Aorta (tissue), 5 donors: Measurements from ENCODE around the gene C11orf86. TPM values are rescaled to one million over a fixed set of nuclear protein-coding genes. Genes with fewer than 3 reads are reported as not detected.
A peak's percentile ranks its signal among the peaks of the same experiment; 100 is the strongest.
"Not testable (repeated sequence)": the region's sequence is repeated elsewhere in the genome, so short reads cannot be mapped to it uniquely, and the experiment has no call there.

Source experiments
- ATAC-seq: fragments of 200-7000 bp; cut with Tn5 transposase; one replicate; pipeline ENCODE4 v1.9.1; 2022; ENCODE audit warnings: moderate library complexity; ENCODE audit not compliant: low FRiP score
- DNase-seq, 2 donors: peaks; one replicate each; pipeline ENCODE4 v3.0.0-alpha.2; 2020
- H3K27ac ChIP-seq, 2 donors: one replicate each; pipeline ENCODE4 v1.5.1; 2013; ENCODE audit warnings: low read length in 2 of 2, mild to moderate bottlenecking in 2 of 2, moderate library complexity in 2 of 2, control low read depth in 1 of 2, inconsistent platforms in 1 of 2, low read depth in 1 of 2
- H3K27me3 ChIP-seq, 2 donors: one replicate each; pipeline ENCODE4 v1.6.1; 2013; ENCODE audit warnings: control low read depth in 1 of 2, low read length in 1 of 2, mild to moderate bottlenecking in 1 of 2, moderate library complexity in 1 of 2; ENCODE audit not compliant: insufficient read depth in 2 of 2, control insufficient read depth in 1 of 2
- H3K36me3 ChIP-seq, 2 donors: one replicate each; pipeline ENCODE4 v1.6.1; 2013; ENCODE audit warnings: control low read depth in 1 of 2, low read length in 1 of 2, mild to moderate bottlenecking in 1 of 2; ENCODE audit not compliant: insufficient read depth in 2 of 2, control insufficient read depth in 1 of 2
- H3K4me1 ChIP-seq, 2 donors: one replicate each; pipeline ENCODE4 v1.6.1; 2013; ENCODE audit warnings: low read length in 2 of 2, control low read depth in 1 of 2, mild to moderate bottlenecking in 1 of 2, moderate library complexity in 1 of 2; ENCODE audit not compliant: insufficient read depth in 2 of 2, control insufficient read depth in 1 of 2
- H3K4me3 ChIP-seq, 2 donors: one replicate each; pipeline ENCODE4 v1.5.1; 2013; ENCODE audit warnings: low read length in 2 of 2, control low read depth in 1 of 2, mild to moderate bottlenecking in 1 of 2
- H3K9me3 ChIP-seq: one replicate; pipeline ENCODE4 v1.6.1; 2013; ENCODE audit warnings: mild to moderate bottlenecking, low read length; ENCODE audit not compliant: control insufficient read depth
- WGBS, 2 donors: extraction: QIAGEN DNeasy Blood & Tissue Kit; methylation state at CpG; one replicate each; pipeline ENCODE4 v1.1.7; 2013; 5-methylcytosine and 5-hydroxymethylcytosine counted together
- intact Hi-C, 2 donors: fragments of 100-400 bp; cut with DNase I; formaldehyde crosslinking; loops; one replicate each; pipeline versions ENCODE4 v1.14.2 to v1.15.0; 2022
- polyA plus RNA-seq, 2 donors: library from polyadenylated mRNA; stranded (reverse); fragments of 200-250 nt; gene quantifications; one replicate each; pipeline ENCODE4 v1.2.3, GENCODE V29; 2013
- total RNA-seq, 2 donors: library from RNA; stranded (reverse); fragmentation: NEBNext Ultra II Directional; extraction: Animal tissue kit (Norgen Biotek cat#: 25700); gene quantifications; one replicate each; pipeline ENCODE4 v1.2.1, GENCODE V29; 2021
- donor health status: healthy with polysubstance abuse.
- donor health status: Bipolar disorder and iron deficiency.
- donor health status: DM: no; HTN: no; CAD: no.
- donor health status: DM: no; HTN: no; CAD: no.
- donor health status: DM: yes; HTN: yes; CAD: no.

C11orf86 gene
- total and polyA plus RNA-seq, 4 donors = 0.10 to 54.8 TPM; not detected in 2

- ATAC-seq, H3K4me3 ChIP-seq, intact Hi-C loops, H3K9me3 ChIP-seq, H3K36me3 ChIP-seq, H3K4me1 ChIP-seq, H3K27me3 ChIP-seq, H3K27ac ChIP-seq, DNase-seq: not testable (repeated sequence)
- 74 to 75% methylated on average over 9 of the region's 9 CpGs for WGBS, 2 donors
These were observed 14.3 kb downstream of the C11orf86 start for GRCh38 chr11:66989360-66989759.

GRCh38 chr11:66992041-66992440 is 16.9 kb downstream of the C11orf86 start:
- DNase-seq = no peak
- no peak overlapping the region for H3K27ac ChIP-seq
- H3K27me3 ChIP-seq = no peaks in the 10 kb centered on the region
- no peaks in the 10 kb centered on the region for H3K4me1 ChIP-seq
- H3K4me3 ChIP-seq = no peak overlapping the region
- no peaks in the 10 kb centered on the region for H3K36me3 ChIP-seq
- WGBS, 2 donors = 74 to 78% methylated on average over 2 of the region's 2 CpGs
- intact Hi-C loops = no loop called here
- ATAC-seq = no peak
- H3K9me3 ChIP-seq = no peaks in the 10 kb centered on the region

DNA sequence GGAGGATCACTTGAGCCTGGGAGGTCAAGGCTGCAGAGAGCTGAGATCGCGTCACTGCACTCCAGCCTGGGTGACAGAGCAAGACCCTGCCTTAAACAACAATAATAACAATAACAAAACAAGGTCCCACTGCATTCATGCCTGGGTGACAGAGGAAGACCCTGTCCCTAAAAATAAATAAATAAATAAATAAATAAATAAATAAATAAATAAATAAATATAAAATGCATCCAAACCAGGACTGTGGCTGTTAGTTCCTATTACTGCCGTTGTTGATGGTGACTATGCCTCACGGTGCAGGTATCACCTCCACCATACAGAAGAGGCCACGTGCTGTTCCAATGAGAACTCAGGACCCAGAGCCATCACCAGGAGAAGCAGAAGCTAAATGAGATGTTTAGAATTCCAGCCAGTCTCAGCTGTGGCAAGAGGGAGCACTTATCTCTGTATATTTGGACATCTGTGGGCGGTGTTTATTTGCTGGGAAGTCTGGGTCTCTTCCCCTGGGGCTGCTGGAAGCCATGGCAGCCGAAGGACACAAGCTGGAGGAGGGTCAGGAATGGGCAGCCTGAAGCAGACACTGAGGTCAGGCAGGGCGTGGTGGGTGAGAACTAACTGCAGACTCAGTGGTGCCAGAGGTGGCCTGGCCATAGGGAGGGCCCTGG is 21.6 kb downstream of the C11orf86 start:
- H3K4me3 ChIP-seq = no peak overlapping the region
- no peak overlapping the region for H3K27ac ChIP-seq
- no peaks in the 10 kb centered on the region for H3K9me3 ChIP-seq
- H3K4me1 ChIP-seq = no peaks in the 10 kb centered on the region
- peak in 1 of 2 donors; percentile 64 for DNase-seq
- ATAC-seq = peak; percentile 68
- no peaks in the 10 kb centered on the region for H3K36me3 ChIP-seq
- 47 to 50% methylated on average over 8 of the region's 8 CpGs for WGBS, 2 donors
- intact Hi-C loops = no loop called here
- no peaks in the 10 kb centered on the region for H3K27me3 ChIP-seq

DNA sequence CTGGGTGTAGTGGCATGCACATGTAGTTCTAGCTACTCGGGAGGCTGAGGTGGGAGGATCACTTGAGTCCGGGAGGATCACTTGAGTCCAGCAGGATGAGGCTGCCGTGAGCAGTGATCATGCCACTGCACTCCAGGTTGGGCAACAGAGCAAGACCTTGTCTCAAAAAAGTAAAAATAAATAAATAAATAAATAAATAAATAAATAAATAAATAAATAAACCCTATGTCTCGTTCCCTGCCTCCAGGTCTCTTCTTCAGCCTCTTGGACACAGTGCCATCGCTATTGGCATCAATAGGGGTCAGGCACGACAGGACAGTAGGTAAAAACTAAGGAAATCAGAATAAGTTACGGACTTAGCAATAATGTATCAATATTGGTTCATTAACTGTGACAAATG is 24.5 kb downstream of the C11orf86 start:
- H3K9me3 ChIP-seq = no peaks in the 10 kb centered on the region
- H3K36me3 ChIP-seq = no peaks in the 10 kb centered on the region
- no peak overlapping the region for H3K4me3 ChIP-seq
- intact Hi-C loops = no loop called here
- no peaks in the 10 kb centered on the region for H3K27me3 ChIP-seq
- ATAC-seq = no peak
- no peak overlapping the region for H3K27ac ChIP-seq
- 85 to 87% methylated on average over 7 of the region's 7 CpGs for WGBS, 2 donors
- DNase-seq = no peak
- H3K4me1 ChIP-seq = no peaks in the 10 kb centered on the region

DNA sequence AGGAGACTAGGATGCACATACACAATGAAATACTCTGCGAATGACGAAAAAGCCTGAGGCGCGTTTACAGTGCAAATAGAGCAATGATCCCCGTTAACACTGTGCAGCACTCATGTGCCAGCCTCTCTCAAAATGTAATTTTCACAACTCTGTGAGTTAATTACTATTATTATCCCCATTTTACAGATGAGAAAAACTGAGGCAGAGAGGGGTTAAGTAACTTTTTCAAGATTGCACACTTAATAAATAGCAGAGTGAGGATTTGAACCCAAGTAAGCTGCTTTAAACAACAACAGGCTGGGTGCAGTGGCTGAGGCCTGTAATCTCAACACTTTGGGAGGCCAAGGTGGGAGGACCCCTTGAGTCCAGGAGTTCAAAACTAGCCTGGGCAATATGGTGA is 26.2 kb downstream of the C11orf86 start:
- Histone ChIP-seq H3K4me1 (no peaks in the 10 kb centered on the region), H3K27me3 (no peaks in the 10 kb centered on the region), H3K27ac (no peak overlapping the region), H3K36me3 (no peaks in the 10 kb centered on the region), H3K4me3 (no peak overlapping the region), H3K9me3 (no peaks in the 10 kb centered on the region)
- intact Hi-C loops = no loop called here
- DNase-seq (no peak), ATAC-seq (no peak)
- WGBS, 2 donors = 95% methylated on average over 5 of the region's 5 CpGs

DNA sequence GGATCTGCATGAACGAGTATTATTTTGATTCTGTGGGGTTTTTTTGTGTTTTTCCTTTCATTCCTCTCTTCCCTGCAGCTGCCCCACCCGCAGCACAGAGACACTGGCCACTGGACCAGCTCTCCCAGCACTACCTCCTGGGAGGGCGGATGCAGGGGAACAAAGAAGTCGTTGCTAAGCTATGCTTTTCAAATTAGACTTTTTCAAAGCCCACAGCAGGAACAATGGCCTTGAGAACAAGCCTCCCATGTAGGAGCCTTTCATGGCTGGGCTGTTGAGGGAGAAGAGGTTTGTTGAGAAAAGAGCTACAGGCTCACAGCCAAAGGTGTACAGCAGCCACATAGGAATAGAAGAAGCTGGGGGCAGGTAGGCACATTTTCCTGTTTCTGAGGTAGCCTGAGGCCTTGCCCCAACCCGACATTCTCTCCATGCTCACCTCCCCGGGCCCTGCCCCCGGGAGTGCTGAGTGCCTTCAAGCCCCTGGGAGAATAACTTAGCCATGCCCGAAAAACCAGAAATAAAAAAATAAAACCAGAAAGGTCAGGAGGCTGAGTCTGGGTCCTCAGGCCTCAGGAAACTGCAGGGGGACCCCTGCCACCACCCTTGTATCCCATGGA is 27.3 kb downstream of the C11orf86 start:
- Histone ChIP-seq H3K27ac (no peak overlapping the region), H3K36me3 (no peaks in the 10 kb centered on the region), H3K27me3 (no peaks in the 10 kb centered on the region), H3K9me3 (no peaks in the 10 kb centered on the region), H3K4me1 (no peaks in the 10 kb centered on the region), H3K4me3 (no peak overlapping the region)
- DNase-seq (no peak), ATAC-seq (no peak)
- 65 to 71% methylated on average over 8 of the region's 8 CpGs for WGBS, 2 donors
- intact Hi-C loops = no loop called here

- no peaks in the 10 kb centered on the region for H3K36me3 ChIP-seq
- ATAC-seq = no peak
- H3K4me3 ChIP-seq = no peak overlapping the region
- H3K27ac ChIP-seq = no peak overlapping the region
- no peaks in the 10 kb centered on the region for H3K27me3 ChIP-seq
- 92% methylated on average over 5 of the region's 5 CpGs for WGBS, 2 donors
- no peak for DNase-seq
- no peaks in the 10 kb centered on the region for H3K4me1 ChIP-seq
- H3K9me3 ChIP-seq = no peaks in the 10 kb centered on the region
- intact Hi-C loops = no loop called here
These were observed 27.9 kb downstream of the C11orf86 start for GRCh38 chr11:67002921-67003411.

GRCh38 chr11:67005200-67005599 is 30.1 kb downstream of the C11orf86 start:
- H3K27ac ChIP-seq, intact Hi-C loops, DNase-seq, ATAC-seq, H3K36me3 ChIP-seq, H3K4me1 ChIP-seq, H3K4me3 ChIP-seq, H3K9me3 ChIP-seq, H3K27me3 ChIP-seq: not testable (repeated sequence)
- 96% methylated on average over 8 of the region's 8 CpGs for WGBS, 2 donors
